ENCODE data around the gene SLC7A7. TPM values are rescaled to one million over a fixed set of nuclear protein-coding genes. Genes with fewer than 3 reads are reported as not detected.

The SLC7A7 gene
- polyA plus RNA-seq, 3 donors = 262 to 425 (median 371) TPM

- Histone ChIP-seq H2AFZ (ENCODE audit: insufficient read depth, low read depth, low read length, poor library complexity, severe bottlenecking) (no peak overlapping the region), H3K4me3 (replicated peaks in 1 of 3; ENCODE audit: low read depth in 2 of 3, low read length in 3 of 3) (no peak overlapping the region), H3K27me3 (ENCODE audit: control insufficient read depth in 2 of 2, insufficient read depth in 2 of 2, low read length in 2 of 2) (peaks cover 0 to 21% of the 10 kb centered on the region in 2 donors), H3K9ac (ENCODE audit: insufficient read depth, low read length, poor library complexity, severe bottlenecking) (no peak overlapping the region), H3K27ac (ENCODE audit: low read depth in 1 of 2, low read length in 2 of 2) (no peak overlapping the region), H3K36me3 (replicated peaks in 1 of 2; ENCODE audit: control insufficient read depth in 1 of 2, insufficient read depth in 2 of 2, low read length in 2 of 2) (peaks cover 3 to 9% of the 10 kb centered on the region in 2 donors), H3K9me3 (replicated peaks in 1 of 2; ENCODE audit: control insufficient read depth in 1 of 2, insufficient read depth in 1 of 2, low read length in 2 of 2) (peaks cover 0 to 3% of the 10 kb centered on the region in 2 donors), H4K20me1 (ENCODE audit: insufficient read depth, low read length) (no peaks in the 10 kb centered on the region), H3K4me1 (ENCODE audit: control insufficient read depth in 1 of 2, insufficient read depth in 2 of 2, low read length in 2 of 2) (peaks cover 29 to 43% of the 10 kb centered on the region in 2 donors), H3K79me2 (ENCODE audit: insufficient read depth, low read length) (no peaks in the 10 kb centered on the region), H3K4me2 (replicated peaks; ENCODE audit: extremely low read depth, low read length, poor library complexity, severe bottlenecking) (no peak overlapping the region)
- TF ChIP-seq, protein P1, sequence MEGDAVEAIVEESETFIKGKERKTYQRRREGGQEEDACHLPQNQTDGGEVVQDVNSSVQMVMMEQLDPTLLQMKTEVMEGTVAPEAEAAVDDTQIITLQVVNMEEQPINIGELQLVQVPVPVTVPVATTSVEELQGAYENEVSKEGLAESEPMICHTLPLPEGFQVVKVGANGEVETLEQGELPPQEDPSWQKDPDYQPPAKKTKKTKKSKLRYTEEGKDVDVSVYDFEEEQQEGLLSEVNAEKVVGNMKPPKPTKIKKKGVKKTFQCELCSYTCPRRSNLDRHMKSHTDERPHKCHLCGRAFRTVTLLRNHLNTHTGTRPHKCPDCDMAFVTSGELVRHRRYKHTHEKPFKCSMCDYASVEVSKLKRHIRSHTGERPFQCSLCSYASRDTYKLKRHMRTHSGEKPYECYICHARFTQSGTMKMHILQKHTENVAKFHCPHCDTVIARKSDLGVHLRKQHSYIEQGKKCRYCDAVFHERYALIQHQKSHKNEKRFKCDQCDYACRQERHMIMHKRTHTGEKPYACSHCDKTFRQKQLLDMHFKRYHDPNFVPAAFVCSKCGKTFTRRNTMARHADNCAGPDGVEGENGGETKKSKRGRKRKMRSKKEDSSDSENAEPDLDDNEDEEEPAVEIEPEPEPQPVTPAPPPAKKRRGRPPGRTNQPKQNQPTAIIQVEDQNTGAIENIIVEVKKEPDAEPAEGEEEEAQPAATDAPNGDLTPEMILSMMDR (IDR thresholded peaks at IDR 0.05) = no peak
- no peak overlapping the region for H3K27ac Mint-ChIP-seq
- H3K9me3 Mint-ChIP-seq = peaks cover 3 to 12% (median 7%) of the 10 kb centered on the region in 7 donors
- peaks cover 23 to 39% (median 25%) of the 10 kb centered on the region in 3 donors for H3K27me3 Mint-ChIP-seq (ENCODE audit: low read depth in 3 of 3)
- peaks cover 38% of the 10 kb centered on the region for H3K4me1 Mint-ChIP-seq
- H3K36me3 Mint-ChIP-seq = peaks cover 23 to 24% of the 10 kb centered on the region in 2 donors
- WGBS (ENCODE audit: insufficient coverage) = 80% methylated on average over 6 of the region's 6 CpGs
- intact Hi-C loops (cut with micrococcal nuclease) = no loop called here
- peak in 1 of 3 donors; percentile 47 for DNase-seq
- peak overlapping the region in 1 of 2 donors; percentile 7 for H3K4me3 Mint-ChIP-seq
Observed at GRCh38 chr14:22839159-22839779, 24.0 kb upstream of the SLC7A7 start.

DNA sequence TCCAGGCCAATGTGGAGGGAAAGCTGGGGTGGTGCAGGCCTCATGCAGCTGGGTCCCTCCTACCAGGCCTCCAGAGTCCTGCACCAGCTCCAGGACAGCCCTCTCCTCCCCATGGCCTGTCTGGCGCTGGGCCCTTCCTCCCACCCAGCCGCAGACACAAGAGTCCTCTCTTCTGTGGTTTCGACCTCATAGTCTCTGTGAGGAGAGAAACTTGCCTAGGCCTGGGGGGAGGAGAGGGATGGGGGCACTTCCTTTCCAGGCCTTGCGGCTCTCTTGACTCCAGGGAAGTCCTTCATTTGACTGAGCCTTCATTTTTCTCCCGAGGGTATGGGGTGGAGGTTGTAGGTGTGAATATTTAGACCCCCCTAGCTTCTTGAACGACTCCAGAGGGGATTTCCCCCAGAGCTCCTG, 23.4 kb upstream of the SLC7A7 start:
- Histone ChIP-seq H3K79me2 (ENCODE audit: insufficient read depth, low read length) (no peaks in the 10 kb centered on the region), H3K27me3 (ENCODE audit: control insufficient read depth in 2 of 2, insufficient read depth in 2 of 2, low read length in 2 of 2) (peaks cover 0 to 21% of the 10 kb centered on the region in 2 donors), H3K9me3 (replicated peaks in 1 of 2; ENCODE audit: control insufficient read depth in 1 of 2, insufficient read depth in 1 of 2, low read length in 2 of 2) (peaks cover 0 to 3% of the 10 kb centered on the region in 2 donors), H2AFZ (ENCODE audit: insufficient read depth, low read depth, low read length, poor library complexity, severe bottlenecking) (no peak overlapping the region), H3K4me3 (replicated peaks in 1 of 3; ENCODE audit: low read depth in 2 of 3, low read length in 3 of 3) (no peak overlapping the region), H3K4me1 (ENCODE audit: control insufficient read depth in 1 of 2, insufficient read depth in 2 of 2, low read length in 2 of 2) (peaks cover 29 to 43% of the 10 kb centered on the region in 2 donors), H3K36me3 (replicated peaks in 1 of 2; ENCODE audit: control insufficient read depth in 1 of 2, insufficient read depth in 2 of 2, low read length in 2 of 2) (peaks cover 10 to 16% of the 10 kb centered on the region in 2 donors), H3K4me2 (replicated peaks; ENCODE audit: extremely low read depth, low read length, poor library complexity, severe bottlenecking) (no peak overlapping the region), H3K9ac (ENCODE audit: insufficient read depth, low read length, poor library complexity, severe bottlenecking) (no peak overlapping the region), H3K27ac (ENCODE audit: low read depth in 1 of 2, low read length in 2 of 2) (no peak overlapping the region), H4K20me1 (ENCODE audit: insufficient read depth, low read length) (no peaks in the 10 kb centered on the region)
- TF ChIP-seq, protein P1 (IDR thresholded peaks at IDR 0.05) = no peak
- DNase-seq = no peak
- Mint-ChIP-seq H3K27ac (peak overlapping the region in 1 of 7 donors; percentile 60), H3K36me3 (peaks cover 29 to 30% of the 10 kb centered on the region in 2 donors), H3K4me1 (peaks cover 38% of the 10 kb centered on the region), H3K9me3 (peaks cover 3 to 12% (median 7%) of the 10 kb centered on the region in 7 donors), H3K4me3 (peak overlapping the region in 1 of 2 donors; percentile 46), H3K27me3 (ENCODE audit: low read depth in 3 of 3) (peaks cover 23 to 36% (median 25%) of the 10 kb centered on the region in 3 donors)
- WGBS (ENCODE audit: insufficient coverage) = no CpG with 5 or more reads among the region's 6 CpGs
- intact Hi-C loops (cut with micrococcal nuclease) = no loop called here

Measured in CD14-positive monocyte (primary cell).